MM.1S (cell line): ENCODE measurements around the gene GIPC3.

ENCODE experiments used
- CTCF ChIP-seq: fragments of 300-600 bp; sonication (generic); IDR thresholded peaks from 2 replicates; pipeline ENCODE4 v1.5.1; 2016; ENCODE audit warnings: antibody characterized with exemption, low read length, mixed read lengths
- EZH2 ChIP-seq: fragments of 300-600 bp; sonication (generic); optimal IDR thresholded peaks from 2 replicates; pipeline ENCODE3; 2017; ENCODE audit warnings: low read depth, mild to moderate bottlenecking, antibody characterized with exemption, low read length, mixed read lengths

DNA sequence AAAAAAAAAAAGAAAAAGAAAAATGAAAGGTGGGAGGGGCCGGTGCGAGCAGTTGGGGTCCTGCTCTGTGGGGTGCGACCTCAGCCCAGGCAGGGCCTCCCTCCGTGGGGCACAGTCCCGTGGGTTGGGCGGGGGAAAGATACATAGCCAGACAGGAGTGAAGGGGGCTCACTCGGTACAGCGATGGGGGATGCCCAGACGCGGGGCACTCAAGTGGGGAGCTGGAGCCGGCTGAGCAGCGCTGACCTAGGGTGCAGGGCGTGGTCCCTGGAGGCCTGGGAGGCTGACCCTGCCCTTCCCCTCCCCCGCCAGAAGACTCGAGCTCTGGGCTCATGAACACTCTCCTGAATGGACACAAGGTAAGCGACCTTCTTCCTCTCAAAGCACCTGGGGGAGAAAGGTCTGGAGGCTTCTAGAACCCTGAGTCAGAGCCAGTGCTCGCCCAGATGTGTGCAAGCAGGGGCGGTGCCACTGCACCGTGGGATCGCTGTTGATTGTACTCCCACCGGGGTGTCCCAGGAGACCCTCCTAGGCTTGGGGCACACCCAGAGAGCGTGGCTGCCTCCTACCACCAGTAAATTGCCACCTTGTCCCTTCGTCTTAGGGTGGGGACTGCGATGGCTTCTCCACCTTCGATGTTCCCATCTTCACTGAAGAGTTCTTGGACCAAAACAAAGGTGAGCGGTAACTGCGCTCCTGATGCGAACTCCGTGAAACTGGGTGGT is 9.2 kb upstream of the GIPC3 start:
- TF ChIP-seq CTCF = no peak
- TF ChIP-seq EZH2 = no peak
